Spleen (tissue), 7 donors: Measurements from ENCODE around the gene DTNA.

Experiments
- CTCF ChIP-seq, 11 experiments: fragments of 200-600 bp in 7 of 11; fragments of 450-650 bp in 4 of 11; sonication (generic) in 4 of 11; IDR thresholded peaks in 8 of 11; conservative IDR thresholded peaks in 3 of 11; 1 replicate in 7 of 11; 2 replicates in 4 of 11; pipeline versions ENCODE4 v1.4.0 to v1.8.0; 2016 to 2021; ENCODE audit warnings: antibody characterized with exemption in 11 of 11, inconsistent platforms in 4 of 11, mild to moderate bottlenecking in 1 of 11
- POLR2A ChIP-seq, 3 donors: fragments of 450-650 bp; IDR thresholded peaks; one replicate each; pipeline ENCODE4 v1.5.1; 2017; ENCODE audit warnings: antibody characterized with exemption in 3 of 3, mild to moderate bottlenecking in 1 of 3
- POLR2AphosphoS5 ChIP-seq, 3 donors: sonication (generic); formaldehyde crosslinking; IDR thresholded peaks; one replicate each; pipeline ENCODE4 v1.5.1; 2017; ENCODE audit warnings: antibody characterized with exemption in 3 of 3
- donor health status: DM: no; HTN: no; CAD: no; lungs with moderate emphysema.
- donor health status: DM: no; HTN: no; CAD: no.
- donor health status: DM: no; HTN: no; CAD: no.

DNA sequence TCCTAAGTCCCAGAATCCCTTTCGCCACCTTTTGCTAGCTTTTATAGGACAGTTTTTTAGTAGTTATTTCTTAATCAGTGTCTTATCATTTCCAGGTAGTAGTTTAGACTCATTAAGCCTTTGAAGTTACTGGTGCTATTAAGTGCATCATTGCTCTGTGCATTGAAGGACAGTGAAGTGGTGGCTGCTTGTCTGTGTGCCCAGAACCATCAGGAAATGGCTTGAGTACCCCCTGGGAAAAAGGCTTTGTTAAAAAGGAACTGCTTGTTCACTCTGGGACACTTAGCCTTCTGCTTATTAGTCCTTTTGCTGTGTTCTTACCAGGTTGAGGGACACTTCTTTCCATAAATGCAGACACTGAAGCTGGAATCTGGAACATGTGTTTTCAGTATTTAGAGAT, 30.0 kb downstream of the DTNA start:
- TF ChIP-seq POLR2AphosphoS5 (IDR thresholded peaks at IDR 0.05) (no peak), CTCF (IDR thresholded peaks at IDR 0.05 in 8 of 11, conservative IDR thresholded peaks at IDR 0.05 in 3 of 11) (no peak), POLR2A (IDR thresholded peaks at IDR 0.05) (no peak)
